RWPE1 (cell line): ENCODE results near the gene PSMA7.

Experiments
- CTCF ChIA-PET: fragments of 350-600 bp; sonication (Branson Sonifier 250); formaldehyde crosslinking; extraction: SDS; loops from one replicate; lab custom pipeline; 2021; lab: Yijun Ruan, JAX
- POLR2A ChIA-PET: fragments of 400-600 bp; formaldehyde crosslinking; extraction: SDS; loops from one replicate; lab custom pipeline; 2020; ENCODE audit warnings: antibody characterized with exemption; ENCODE audit not compliant: low non-redundant PET; lab: Yijun Ruan, JAX
- DNase-seq: peaks from one replicate; pipeline ENCODE4 v3.0.0; 2012; ENCODE audit warnings: low spot score
- H3K27ac ChIP-seq: fragments of 450-650 bp; 2 replicates; pipeline ENCODE4 v1.5.1; 2017
- CTCF ChIP-seq: fragments of 450-650 bp; conservative IDR thresholded peaks from 2 replicates; pipeline ENCODE4 v1.5.1; 2017; ENCODE audit warnings: low read depth, mild to moderate bottlenecking

The PSMA7 gene

GRCh38 chr20:62121776-62122653 is 21.2 kb downstream of the PSMA7 start, which contains the start of gene LSM14B:
Gene LSM14B (plus strand): TSS chr20:62122475. CDS start chr20:62122667, 192 bp downstream.
- DNase-seq, result peak; percentile 100
- no peak for TF ChIP-seq CTCF
- ChIA-PET CTCF (interaction anchor here (0.6 to 4.4 kb wide), 3 partner anchors 29 to 111 kb away, joined by 3 to 31 read pairs (median 3); no protein-coding TSS in a partner anchor), POLR2A (interaction anchor here (0.6 to 2.1 kb wide), 8 partner anchors 13 to 520 kb away, joined by 3 to 12 read pairs (median 3); partner anchors contain the start of gene TAF4)
- peak within 1 kb of the TSS; percentile 98 for H3K27ac ChIP-seq

GRCh38 chr20:62120990-62121775 is 22.0 kb downstream of the PSMA7 start:
- ChIA-PET CTCF (interaction anchor here (0.7 to 4.4 kb wide), 5 partner anchors 18 to 703 kb away, joined by 3 to 31 read pairs (median 3); no protein-coding TSS in a partner anchor), POLR2A (interaction anchor here (0.6 to 2.1 kb wide), 6 partner anchors 14 to 521 kb away, joined by 3 to 12 read pairs (median 3); partner anchors contain the start of gene TAF4)
- TF ChIP-seq CTCF, result no peak
- peak overlapping the region; percentile 98 for H3K27ac ChIP-seq
- no peak for DNase-seq

GRCh38 chr20:62120365-62120762 is 22.8 kb downstream of the PSMA7 start:
- no peak for TF ChIP-seq CTCF
- peak overlapping the region; percentile 98 for H3K27ac ChIP-seq
- ChIA-PET POLR2A (no interaction called here), CTCF (interaction anchor here (1.1 to 1.6 kb wide), 2 partner anchors 17 to 54 kb away, joined by 3 to 5 read pairs; no protein-coding TSS in a partner anchor)
- DNase-seq, result no peak

- DNase-seq, result no peak
Observed at GRCh38 chr20:62119591-62120364, 23.4 kb downstream of the PSMA7 start.

GRCh38 chr20:62119115-62119514 is 24.1 kb downstream of the PSMA7 start:
- DNase-seq, result no peak
- ChIA-PET CTCF (no interaction called here), POLR2A (no interaction called here)
- H3K27ac ChIP-seq, result no peak overlapping the region
- no peak for TF ChIP-seq CTCF

More at GRCh38 chr20:62119591-62120364, 23.4 kb downstream of the PSMA7 start:
- TF ChIP-seq CTCF, result no peak
- POLR2A ChIA-PET, result no interaction called here
- peak overlapping the region; percentile 98; the same call in 1 of the 2 replicates for H3K27ac ChIP-seq
- CTCF ChIA-PET, result interaction anchor here (1.6 kb wide), 1 partner anchor 53 kb away, joined by 5 read pairs; no protein-coding TSS in a partner anchor
